Stimulated activated naive CD8-positive, alpha-beta T cell treated with anti-CD3 and anti-CD28 coated beads, Interleukin-15, Interleukin-2, amounts not matched to agents 100 ng/mL and 50 ng/mL, for 24 hours (primary cell): ENCODE data around the gene REM2.

Experiments used
- H3K27ac Mint-ChIP-seq: one replicate; pipeline ENCODE4 v1.8.0; 2021; ENCODE audit warnings: mild to moderate bottlenecking, mixed read lengths
- H3K27me3 Mint-ChIP-seq: one replicate; pipeline ENCODE4 v1.8.0; 2021; ENCODE audit warnings: mixed read lengths
- H3K36me3 Mint-ChIP-seq: one replicate; pipeline ENCODE4 v1.8.0; 2021; ENCODE audit warnings: low read depth, mixed read lengths
- H3K4me1 Mint-ChIP-seq: one replicate; pipeline ENCODE4 v1.8.0; 2021; ENCODE audit warnings: low read depth, mixed read lengths
- H3K4me3 Mint-ChIP-seq: one replicate; pipeline ENCODE4 v1.8.0; 2021; ENCODE audit warnings: mild to moderate bottlenecking, mixed read lengths
- H3K9me3 Mint-ChIP-seq: one replicate; pipeline ENCODE4 v1.8.0; 2021; ENCODE audit warnings: mixed read lengths

The REM2 gene

DNA sequence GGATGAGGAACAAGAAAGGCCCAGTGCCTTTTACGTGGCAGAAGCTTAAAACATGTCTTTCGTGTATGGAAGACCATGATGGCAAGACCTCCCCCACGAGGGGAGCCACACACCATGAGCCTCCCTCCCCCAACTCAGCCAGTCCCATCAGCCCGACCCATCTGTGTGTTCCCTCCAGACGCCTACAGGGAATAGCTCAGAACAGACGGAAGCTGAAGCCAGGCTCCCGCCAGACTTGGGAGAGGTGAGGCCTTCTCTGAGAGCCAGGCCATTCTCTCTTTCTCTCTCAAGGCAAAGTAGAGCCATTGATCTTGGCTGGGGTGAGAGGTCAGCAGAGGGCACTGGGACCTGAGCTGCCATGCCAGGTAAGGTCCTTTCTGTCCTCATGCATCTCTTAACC is 9.5 kb downstream of the REM2 start:
- no peaks in the 10 kb centered on the region for H3K9me3 Mint-ChIP-seq
- no peaks in the 10 kb centered on the region for H3K27me3 Mint-ChIP-seq
- H3K4me3 Mint-ChIP-seq: no peak overlapping the region
- H3K36me3 Mint-ChIP-seq: no peaks in the 10 kb centered on the region
- peaks cover 18% of the 10 kb centered on the region for H3K4me1 Mint-ChIP-seq
- H3K27ac Mint-ChIP-seq: no peak overlapping the region

DNA sequence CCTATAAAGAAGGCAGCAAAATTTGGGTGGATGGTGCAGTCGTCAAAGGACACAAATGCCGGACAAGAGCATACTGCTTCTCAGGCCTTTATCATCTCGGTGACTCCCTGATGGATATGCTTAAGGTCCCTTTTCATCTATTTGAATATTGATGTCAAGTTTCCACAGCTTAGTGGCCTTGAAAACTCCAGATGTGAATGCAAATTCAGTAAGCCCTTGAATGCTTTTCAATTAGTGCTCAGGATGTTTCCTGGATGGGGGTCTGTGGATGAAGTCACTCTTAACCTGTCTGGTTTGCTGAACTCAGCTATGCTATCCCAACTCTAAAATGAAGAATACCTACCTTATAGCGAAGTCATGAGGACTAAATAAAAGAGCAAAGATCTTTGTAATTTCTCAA is 10.7 kb downstream of the REM2 start:
- Mint-ChIP-seq H3K27me3 (no peaks in the 10 kb centered on the region), H3K4me1 (peaks cover 15% of the 10 kb centered on the region), H3K27ac (no peak overlapping the region), H3K4me3 (no peak overlapping the region), H3K9me3 (no peaks in the 10 kb centered on the region), H3K36me3 (peaks cover 3% of the 10 kb centered on the region)

DNA sequence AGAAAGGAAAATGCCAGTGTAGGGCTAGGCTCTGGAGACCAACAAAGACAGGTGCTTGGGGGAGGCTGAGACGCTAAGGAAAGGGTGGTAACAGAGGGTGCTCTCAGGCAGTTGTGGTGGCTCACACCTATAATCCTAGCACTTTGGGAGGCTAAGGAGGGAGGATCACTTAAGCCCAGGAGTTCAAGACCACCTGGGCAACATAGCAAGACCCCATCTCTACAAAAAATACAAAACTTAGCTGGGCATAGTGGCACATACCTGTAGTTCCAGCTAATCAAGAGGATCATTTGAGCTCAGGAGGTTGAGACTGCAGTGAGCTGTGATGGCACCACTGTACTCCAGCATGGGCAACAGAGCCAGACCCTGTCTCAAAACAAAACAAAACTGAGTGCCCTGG is 12.4 kb downstream of the REM2 start:
- no peak overlapping the region for H3K27ac Mint-ChIP-seq
- H3K36me3 Mint-ChIP-seq: peaks cover 9% of the 10 kb centered on the region
- no peaks in the 10 kb centered on the region for H3K27me3 Mint-ChIP-seq
- peaks cover 16% of the 10 kb centered on the region for H3K4me1 Mint-ChIP-seq
- H3K9me3 Mint-ChIP-seq: no peaks in the 10 kb centered on the region
- H3K4me3 Mint-ChIP-seq: no peak overlapping the region

- peaks cover 14% of the 10 kb centered on the region for H3K36me3 Mint-ChIP-seq
- H3K4me3 Mint-ChIP-seq: no peak overlapping the region
- peaks cover 16% of the 10 kb centered on the region for H3K4me1 Mint-ChIP-seq
- H3K27me3 Mint-ChIP-seq: no peaks in the 10 kb centered on the region
- no peaks in the 10 kb centered on the region for H3K9me3 Mint-ChIP-seq
- H3K27ac Mint-ChIP-seq: no peak overlapping the region
Measured at GRCh38 chr14:22896356-22896755, 13.3 kb downstream of the REM2 start.

DNA sequence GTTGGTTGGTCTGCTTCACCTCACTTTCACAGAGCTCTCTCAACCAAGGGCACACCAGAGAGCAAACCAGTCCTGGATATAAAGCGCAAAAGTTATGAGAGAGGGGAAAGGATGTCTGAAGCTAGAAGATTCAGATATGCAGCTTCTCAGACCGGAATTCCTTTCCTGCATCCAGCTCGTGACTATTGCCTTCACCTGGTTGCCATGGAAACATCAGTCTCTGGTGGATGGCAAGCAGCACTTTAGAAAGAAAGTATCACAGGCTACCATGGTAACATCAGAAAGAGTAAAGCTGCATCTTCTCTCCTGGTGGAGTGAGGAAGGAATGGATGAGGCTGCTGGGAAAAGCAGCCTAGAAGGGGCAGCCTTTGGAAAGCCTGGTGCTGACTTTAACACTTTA is 13.7 kb downstream of the REM2 start:
- H3K9me3 Mint-ChIP-seq: no peaks in the 10 kb centered on the region
- no peaks in the 10 kb centered on the region for H3K27me3 Mint-ChIP-seq
- H3K27ac Mint-ChIP-seq: no peak overlapping the region
- H3K4me1 Mint-ChIP-seq: peaks cover 16% of the 10 kb centered on the region
- no peak overlapping the region for H3K4me3 Mint-ChIP-seq
- H3K36me3 Mint-ChIP-seq: peaks cover 18% of the 10 kb centered on the region

GRCh38 chr14:22897357-22897756 is 14.3 kb downstream of the REM2 start:
- H3K9me3 Mint-ChIP-seq: no peaks in the 10 kb centered on the region
- no peak overlapping the region for H3K4me3 Mint-ChIP-seq
- peaks cover 16% of the 10 kb centered on the region for H3K4me1 Mint-ChIP-seq
- H3K36me3 Mint-ChIP-seq: peaks cover 24% of the 10 kb centered on the region
- H3K27me3 Mint-ChIP-seq: no peaks in the 10 kb centered on the region
- no peak overlapping the region for H3K27ac Mint-ChIP-seq

- no peaks in the 10 kb centered on the region for H3K9me3 Mint-ChIP-seq
- peaks cover 32% of the 10 kb centered on the region for H3K36me3 Mint-ChIP-seq
- H3K27me3 Mint-ChIP-seq: no peaks in the 10 kb centered on the region
- no peak overlapping the region for H3K4me3 Mint-ChIP-seq
- peak overlapping the region; percentile 53 for H3K27ac Mint-ChIP-seq
- H3K4me1 Mint-ChIP-seq: peaks cover 16% of the 10 kb centered on the region
Measured at GRCh38 chr14:22898302-22899090, 15.5 kb downstream of the REM2 start.

- no peaks in the 10 kb centered on the region for H3K9me3 Mint-ChIP-seq
- H3K36me3 Mint-ChIP-seq: peaks cover 50% of the 10 kb centered on the region
- H3K27me3 Mint-ChIP-seq: no peaks in the 10 kb centered on the region
- H3K4me3 Mint-ChIP-seq: no peak overlapping the region
- H3K27ac Mint-ChIP-seq: no peak overlapping the region
- H3K4me1 Mint-ChIP-seq: peaks cover 16% of the 10 kb centered on the region
Measured at GRCh38 chr14:22900081-22900799, 17.2 kb downstream of the REM2 start.

DNA sequence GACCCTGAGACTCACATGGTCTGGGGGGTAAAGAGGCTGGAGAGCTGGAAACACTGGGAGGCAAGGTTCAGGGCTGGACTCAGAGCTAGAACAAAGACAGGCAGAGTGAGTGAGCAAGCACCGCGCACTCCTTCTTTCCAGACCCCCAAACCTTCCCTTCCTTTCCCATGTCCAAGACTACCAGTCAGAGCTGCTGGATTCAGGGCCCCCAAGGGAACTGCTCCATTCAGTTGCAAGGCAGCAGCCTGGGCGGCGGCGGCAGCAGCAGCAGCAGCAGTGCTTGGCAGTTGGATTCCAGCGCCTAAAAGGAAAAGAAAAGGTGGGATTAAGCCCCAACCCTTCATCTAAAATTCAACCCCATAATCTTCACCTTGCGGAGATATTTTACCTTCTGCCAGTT is 18.8 kb downstream of the REM2 start:
- Mint-ChIP-seq H3K36me3 (peaks cover 64% of the 10 kb centered on the region), H3K9me3 (no peaks in the 10 kb centered on the region), H3K27me3 (no peaks in the 10 kb centered on the region), H3K4me3 (no peak overlapping the region), H3K27ac (no peak overlapping the region), H3K4me1 (peaks cover 16% of the 10 kb centered on the region)

GRCh38 chr14:22903742-22904087 is 20.7 kb downstream of the REM2 start:
- no peak overlapping the region for H3K4me3 Mint-ChIP-seq
- no peak overlapping the region for H3K27ac Mint-ChIP-seq
- no peaks in the 10 kb centered on the region for H3K9me3 Mint-ChIP-seq
- H3K36me3 Mint-ChIP-seq: peaks cover 67% of the 10 kb centered on the region
- H3K4me1 Mint-ChIP-seq: peaks cover 11% of the 10 kb centered on the region
- H3K27me3 Mint-ChIP-seq: no peaks in the 10 kb centered on the region

GRCh38 chr14:22905627-22906026 is 22.6 kb downstream of the REM2 start:
- H3K4me3 Mint-ChIP-seq: no peak overlapping the region

GRCh38 chr14:22906073-22906472 is 23.1 kb downstream of the REM2 start:
- H3K27ac Mint-ChIP-seq: no peak overlapping the region
- H3K36me3 Mint-ChIP-seq: peaks cover 71% of the 10 kb centered on the region
- no peaks in the 10 kb centered on the region for H3K27me3 Mint-ChIP-seq

More at GRCh38 chr14:22905627-22906026, 22.6 kb downstream of the REM2 start:
- Mint-ChIP-seq H3K36me3 (peaks cover 70% of the 10 kb centered on the region), H3K4me1 (peaks cover 3% of the 10 kb centered on the region), H3K9me3 (no peaks in the 10 kb centered on the region), H3K27me3 (no peaks in the 10 kb centered on the region), H3K27ac (no peak overlapping the region)

GRCh38 chr14:22907429-22907828 is 24.4 kb downstream of the REM2 start:
- Mint-ChIP-seq H3K4me3 (no peak overlapping the region), H3K9me3 (no peaks in the 10 kb centered on the region), H3K36me3 (peaks cover 71% of the 10 kb centered on the region)

More at GRCh38 chr14:22906073-22906472, 23.1 kb downstream of the REM2 start:
- peaks cover 5% of the 10 kb centered on the region for H3K4me1 Mint-ChIP-seq
- no peaks in the 10 kb centered on the region for H3K9me3 Mint-ChIP-seq
- H3K4me3 Mint-ChIP-seq: no peak overlapping the region

DNA sequence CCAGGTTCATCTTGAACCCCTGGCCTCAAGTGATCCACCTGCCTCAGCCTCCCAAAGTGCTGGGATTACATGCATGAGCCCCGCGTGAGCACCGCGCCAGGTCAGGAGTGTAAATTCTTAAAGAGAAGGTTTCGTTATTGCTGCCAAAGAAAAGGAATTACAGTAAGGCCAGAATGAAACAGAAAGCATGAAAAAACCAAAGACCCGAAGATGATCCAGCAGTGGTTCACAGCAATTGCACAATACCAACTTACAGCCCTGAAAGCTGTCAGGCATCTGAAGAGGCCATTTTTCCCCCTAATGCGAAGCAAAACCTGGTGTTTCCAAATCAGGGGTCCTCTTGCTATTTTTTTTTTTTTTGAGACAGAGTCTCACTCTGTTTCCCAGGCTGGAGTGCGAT is 25.6 kb downstream of the REM2 start:
- peaks cover 22% of the 10 kb centered on the region for H3K4me1 Mint-ChIP-seq
- H3K9me3 Mint-ChIP-seq: no peaks in the 10 kb centered on the region
- no peak overlapping the region for H3K4me3 Mint-ChIP-seq
- H3K27ac Mint-ChIP-seq: no peak overlapping the region
- H3K36me3 Mint-ChIP-seq: peaks cover 67% of the 10 kb centered on the region
- no peaks in the 10 kb centered on the region for H3K27me3 Mint-ChIP-seq

More at GRCh38 chr14:22907429-22907828, 24.4 kb downstream of the REM2 start:
- peaks cover 17% of the 10 kb centered on the region for H3K4me1 Mint-ChIP-seq
- no peaks in the 10 kb centered on the region for H3K27me3 Mint-ChIP-seq
- no peak overlapping the region for H3K27ac Mint-ChIP-seq

DNA sequence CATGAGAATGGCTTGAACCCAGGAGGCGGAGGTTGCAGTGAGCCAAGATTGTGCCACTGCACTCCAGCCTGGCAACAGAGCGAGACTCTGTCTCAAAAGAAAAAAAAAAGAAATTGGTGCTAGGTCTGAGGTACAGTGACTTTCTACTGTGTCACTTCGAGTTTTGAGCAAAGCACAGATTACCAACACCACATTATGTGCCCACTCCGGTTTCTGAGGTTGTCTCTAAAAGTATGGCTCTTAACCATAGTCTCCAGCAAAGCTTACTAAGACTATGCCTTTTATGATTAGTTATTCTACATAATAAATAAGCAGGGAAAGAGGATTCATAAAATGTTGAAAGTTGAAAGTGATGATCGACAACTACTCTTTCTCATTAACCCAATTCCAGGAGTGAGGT is 27.9 kb downstream of the REM2 start:
- peaks cover 30% of the 10 kb centered on the region for H3K4me1 Mint-ChIP-seq
- no peak overlapping the region for H3K4me3 Mint-ChIP-seq
- no peaks in the 10 kb centered on the region for H3K9me3 Mint-ChIP-seq
- no peaks in the 10 kb centered on the region for H3K27me3 Mint-ChIP-seq
- H3K27ac Mint-ChIP-seq: no peak overlapping the region
- H3K36me3 Mint-ChIP-seq: peaks cover 46% of the 10 kb centered on the region
